OCI-LY3 (cell line): Measurements from ENCODE around the gene SF3B1.

Experiments used
- H2AFZ ChIP-seq: fragments of 200-600, 300-600 bp; shearing (Covaris generic); 2 replicates; pipeline ENCODE4 v1.6.0; 2014; ENCODE audit warnings: antibody characterized with exemption, low read depth, low read length
- H3K27ac ChIP-seq: fragments of 200-600, 300-600 bp; sonication (generic); 2 replicates; pipeline ENCODE4 v1.5.1; 2014; ENCODE audit warnings: mild to moderate bottlenecking, low read length, moderate library complexity, mixed read lengths
- H3K27me3 ChIP-seq: fragments of 200-600, 300-600 bp; sonication (generic); 2 replicates; pipeline ENCODE4 v1.6.1; 2014; ENCODE audit warnings: low read depth, low read length, mixed read lengths
- H3K36me3 ChIP-seq: fragments of 200-600, 300-600 bp; sonication (generic); replicated peaks from 2 replicates; pipeline ENCODE3; 2014; ENCODE audit warnings: low read depth, low read length, mixed read lengths
- H3K4me1 ChIP-seq: fragments of 300-600, 200-600 bp; sonication (generic); 2 replicates; pipeline ENCODE4 v1.6.1; 2014; ENCODE audit warnings: low read length, mixed read lengths
- H3K4me2 ChIP-seq: fragments of 200-600, 300-600 bp; sonication (generic); 2 replicates; pipeline ENCODE4 v1.6.1; 2014; ENCODE audit warnings: low read length, mixed read lengths
- H3K4me3 ChIP-seq: fragments of 300-600, 200-600 bp; sonication (generic); 2 replicates; pipeline ENCODE4 v1.5.1; 2014; ENCODE audit warnings: antibody characterized with exemption, mild to moderate bottlenecking, low read length, moderate library complexity
- H3K79me2 ChIP-seq: fragments of 300-600, 200-600 bp; shearing (Covaris generic); 2 replicates; pipeline ENCODE4 v1.6.1; 2014; ENCODE audit warnings: mild to moderate bottlenecking, low read length, mixed read lengths
- H3K9ac ChIP-seq: fragments of 300-600, 200-600 bp; shearing (Covaris generic); 2 replicates; pipeline ENCODE4 v1.6.0; 2014; ENCODE audit warnings: mild to moderate bottlenecking, low read length, moderate library complexity
- H3K9me3 ChIP-seq: fragments of 200-600, 300-600 bp; shearing (Covaris generic); 2 replicates; pipeline ENCODE4 v1.6.1; 2014; ENCODE audit warnings: low read length, mixed read lengths; ENCODE audit not compliant: insufficient read depth
- H4K20me1 ChIP-seq: fragments of 200-600, 300-600 bp; sonication (generic); 2 replicates; pipeline ENCODE4 v1.6.1; 2016; ENCODE audit warnings: low read length, mixed read lengths; ENCODE audit not compliant: insufficient read depth
- CTCF ChIP-seq: fragments of 200-600, 300-600 bp; sonication (generic); IDR thresholded peaks from 2 replicates; pipeline ENCODE4 v1.5.1; 2014; ENCODE audit warnings: antibody characterized with exemption, low read length, low read depth
- EZH2phosphoT487 ChIP-seq: fragments of 200-600 bp; shearing (Covaris generic); IDR thresholded peaks from 2 replicates; pipeline ENCODE4 v1.6.1; 2018; ENCODE audit warnings: antibody characterized with exemption, mixed run types, low read depth

The SF3B1 gene

GRCh38 chr2:197354169-197354558 is 80.7 kb downstream of the SF3B1 start:
- no peaks in the 10 kb centered on the region for H4K20me1 ChIP-seq
- H3K4me3 ChIP-seq = peak overlapping the region; percentile 72; the same call in 1 of the 2 replicates
- H3K36me3 ChIP-seq = peaks cover 36% of the 10 kb centered on the region
- H3K9ac ChIP-seq = no peak overlapping the region
- H3K79me2 ChIP-seq = peaks cover 43% of the 10 kb centered on the region
- no peak for TF ChIP-seq EZH2phosphoT487
- TF ChIP-seq CTCF = no peak
- H2AFZ ChIP-seq = no peak overlapping the region
- H3K27ac ChIP-seq = no peak overlapping the region
- no peaks in the 10 kb centered on the region for H3K27me3 ChIP-seq
- H3K4me1 ChIP-seq = peaks cover 13% of the 10 kb centered on the region
- H3K9me3 ChIP-seq = no peaks in the 10 kb centered on the region
- H3K4me2 ChIP-seq = peak overlapping the region; percentile 74

- no peak overlapping the region for H3K9ac ChIP-seq
- no peaks in the 10 kb centered on the region for H3K27me3 ChIP-seq
- no peak overlapping the region for H3K4me3 ChIP-seq
- H3K27ac ChIP-seq = no peak overlapping the region
- no peaks in the 10 kb centered on the region for H3K9me3 ChIP-seq
- no peak overlapping the region for H2AFZ ChIP-seq
- H4K20me1 ChIP-seq = no peaks in the 10 kb centered on the region; the same call in 1 of the 2 replicates
- 0 out of 2 replicates have a peak overlapping the region, but pooled peaks have one; percentile 74 for H3K4me2 ChIP-seq
- peaks cover 13% of the 10 kb centered on the region for H3K4me1 ChIP-seq
- peaks cover 43% of the 10 kb centered on the region for H3K79me2 ChIP-seq
- TF ChIP-seq CTCF = no peak
- no peak for TF ChIP-seq EZH2phosphoT487
- H3K36me3 ChIP-seq = peaks cover 42% of the 10 kb centered on the region
Measured at GRCh38 chr2:197353393-197354168, 81.2 kb downstream of the SF3B1 start.

- Histone ChIP-seq H3K9ac (no peak overlapping the region), H3K27ac (no peak overlapping the region), H3K36me3 (peaks cover 62% of the 10 kb centered on the region), H3K4me2 (no peak overlapping the region), H3K4me3 (no peak overlapping the region), H2AFZ (no peak overlapping the region), H4K20me1 (no peaks in the 10 kb centered on the region; the same call in none of the 2 replicates), H3K27me3 (no peaks in the 10 kb centered on the region), H3K9me3 (no peaks in the 10 kb centered on the region), H3K79me2 (peaks cover 37% of the 10 kb centered on the region), H3K4me1 (peaks cover 8% of the 10 kb centered on the region)
- TF ChIP-seq EZH2phosphoT487 (no peak), CTCF (no peak)
Measured at GRCh38 chr2:197349699-197350098, 85.1 kb downstream of the SF3B1 start.

- peaks cover 56% of the 10 kb centered on the region for H3K36me3 ChIP-seq
- H3K4me3 ChIP-seq = no peak overlapping the region
- TF ChIP-seq CTCF = no peak
- TF ChIP-seq EZH2phosphoT487 = no peak
- peaks cover 29% of the 10 kb centered on the region for H3K79me2 ChIP-seq
- H3K27ac ChIP-seq = no peak overlapping the region
- H4K20me1 ChIP-seq = no peaks in the 10 kb centered on the region; the same call in none of the 2 replicates
- no peak overlapping the region for H2AFZ ChIP-seq
- H3K4me2 ChIP-seq = no peak overlapping the region
- H3K27me3 ChIP-seq = no peaks in the 10 kb centered on the region
- no peaks in the 10 kb centered on the region; the same call in 1 of the 2 replicates for H3K4me1 ChIP-seq
- H3K9ac ChIP-seq = no peak overlapping the region
- no peaks in the 10 kb centered on the region for H3K9me3 ChIP-seq
Measured at GRCh38 chr2:197348721-197349360, 86.0 kb downstream of the SF3B1 start.
